SK-N-SH treated with all-trans-retinoic acid at 6 μM for 48 hours (cell line): ENCODE data around the gene CRCP.
"Not testable (repeated sequence)": the region's sequence is repeated elsewhere in the genome, so short reads cannot be mapped to it uniquely, and the experiment has no call there.

Source experiments
- ARNTL ChIP-seq: fragments of 450-650 bp; formaldehyde crosslinking; IDR thresholded peaks from 2 replicates; pipeline ENCODE4 v1.5.0; 2020; ENCODE audit warnings: low read depth, mild to moderate bottlenecking, moderate library complexity, borderline replicate concordance
- BACH2 ChIP-seq: fragments of 250-450 bp; sonication (Bioruptor Pico); IDR thresholded peaks from 2 replicates; pipeline ENCODE4 v1.9.0; 2021; ENCODE audit warnings: mild to moderate bottlenecking, borderline replicate concordance
- OSR1 ChIP-seq: fragments of 250-450 bp; sonication (Bioruptor Pico); IDR thresholded peaks from 2 replicates; pipeline ENCODE4 v1.8.0; 2022; ENCODE audit warnings: moderate library complexity, mild to moderate bottlenecking, inconsistent platforms
- PATZ1 ChIP-seq: fragments of 250-450 bp; sonication (Bioruptor Pico); IDR thresholded peaks from 2 replicates; pipeline ENCODE4 v1.8.0; 2020; ENCODE audit warnings: mild to moderate bottlenecking, moderate library complexity, borderline replicate concordance
- ZFP3 ChIP-seq: fragments of 250-450 bp; sonication (Bioruptor Pico); IDR thresholded peaks from 2 replicates; pipeline ENCODE4 v1.5.0; 2020; ENCODE audit warnings: mild to moderate bottlenecking, moderate library complexity
- ZNF70 ChIP-seq: fragments of 450-650 bp; formaldehyde crosslinking; IDR thresholded peaks from 2 replicates; pipeline ENCODE4 v1.5.0; 2020; ENCODE audit warnings: mild to moderate bottlenecking, moderate library complexity
- ZNF8 ChIP-seq: fragments of 450-650 bp; formaldehyde crosslinking; IDR thresholded peaks from 2 replicates; pipeline ENCODE4 v1.5.0; 2020; ENCODE audit warnings: mild to moderate bottlenecking, moderate library complexity

- TF ChIP-seq BACH2 (CRISPR knock-in tag); ARNTL (CRISPR knock-in tag); ZFP3; PATZ1 (CRISPR knock-in tag); ZNF8; OSR1 (CRISPR knock-in tag); ZNF70 (CRISPR knock-in tag): not testable (repeated sequence)
Measured at GRCh38 chr7:66156035-66156434, 41.4 kb downstream of the CRCP start.
